ENCODE data around the gene CHAF1A.

CHAF1A gene

DNA sequence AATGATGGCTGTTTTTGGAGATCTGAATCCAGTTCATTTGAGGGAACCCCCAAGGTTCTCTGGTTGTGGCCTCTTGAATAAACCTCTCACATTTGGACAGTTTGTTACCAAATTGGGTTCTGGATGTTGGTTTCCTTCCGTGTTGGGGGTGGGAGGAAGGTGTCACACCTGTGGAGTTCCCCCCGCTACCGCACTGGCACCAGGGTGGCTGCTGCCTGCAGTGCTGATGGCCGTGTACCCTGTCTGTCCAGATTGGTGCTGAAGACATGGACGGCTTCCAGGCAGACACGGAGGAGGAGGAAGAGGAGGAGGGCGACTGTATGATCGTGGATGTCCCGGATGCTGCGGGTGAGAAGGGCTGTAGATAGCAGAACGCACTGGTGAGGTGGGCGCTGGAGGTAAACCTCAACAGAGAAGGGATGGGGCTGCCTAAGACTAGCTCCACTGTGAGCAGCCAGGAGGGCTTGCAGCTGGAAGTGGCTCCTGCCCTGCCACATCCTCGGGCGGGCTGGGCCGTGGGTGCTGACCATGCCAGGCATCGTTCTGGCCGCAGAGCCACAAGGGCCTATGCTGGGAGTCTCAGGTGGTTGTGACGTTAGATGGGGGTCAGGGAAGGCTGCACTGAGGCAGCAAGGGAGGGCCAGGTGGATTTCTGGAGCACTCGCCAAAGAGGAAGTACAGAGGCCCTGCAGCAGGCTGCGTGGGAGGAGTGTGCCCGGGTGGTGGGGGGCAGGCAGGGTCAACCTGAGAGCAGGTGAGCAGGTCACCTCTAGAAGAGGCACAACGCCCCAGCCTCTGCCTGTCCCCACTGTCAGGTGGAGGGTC, 39.8 kb downstream of the CHAF1A start:
- DNase-seq (ENCODE audit: low spot score): no peak

DNA sequence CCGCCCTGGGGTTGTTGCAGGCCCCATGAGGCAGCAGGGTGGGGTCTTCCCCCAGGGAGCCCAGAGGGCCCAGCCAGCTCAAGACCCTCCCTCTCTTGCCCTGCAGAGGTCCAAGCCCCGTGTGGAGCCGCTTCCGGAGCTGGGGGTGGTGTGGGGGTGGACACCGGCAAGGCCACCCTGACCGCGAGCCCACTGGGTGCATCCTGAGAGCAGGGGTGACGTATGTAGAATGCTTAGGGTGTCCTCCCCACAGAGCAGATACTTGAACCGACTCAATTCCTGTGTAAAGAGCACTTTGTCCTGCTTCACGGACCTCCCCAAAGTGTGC, 40.3 kb downstream of the CHAF1A start:
- no peak for DNase-seq (ENCODE audit: low spot score)

DNA sequence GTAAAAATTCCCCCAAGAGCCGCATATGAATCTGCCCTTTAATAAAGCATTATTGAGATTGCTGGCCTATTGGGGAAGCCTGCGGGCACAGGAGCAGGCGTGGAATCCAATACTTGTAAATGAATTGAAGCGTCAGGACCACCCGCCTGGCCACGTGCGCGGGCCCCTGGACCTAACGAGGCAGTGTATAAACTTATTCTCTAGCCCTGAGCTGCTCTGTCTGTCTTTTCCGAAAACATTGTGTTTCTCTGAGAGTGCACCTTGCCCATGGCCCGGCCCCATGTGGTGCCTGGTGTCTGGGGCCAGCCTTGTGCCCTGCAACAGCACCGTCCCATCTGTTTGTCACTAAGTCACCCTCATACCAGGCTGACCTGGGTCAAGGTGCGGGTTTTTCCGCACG, 40.7 kb downstream of the CHAF1A start:
- no peak for DNase-seq (ENCODE audit: low spot score)

DNA sequence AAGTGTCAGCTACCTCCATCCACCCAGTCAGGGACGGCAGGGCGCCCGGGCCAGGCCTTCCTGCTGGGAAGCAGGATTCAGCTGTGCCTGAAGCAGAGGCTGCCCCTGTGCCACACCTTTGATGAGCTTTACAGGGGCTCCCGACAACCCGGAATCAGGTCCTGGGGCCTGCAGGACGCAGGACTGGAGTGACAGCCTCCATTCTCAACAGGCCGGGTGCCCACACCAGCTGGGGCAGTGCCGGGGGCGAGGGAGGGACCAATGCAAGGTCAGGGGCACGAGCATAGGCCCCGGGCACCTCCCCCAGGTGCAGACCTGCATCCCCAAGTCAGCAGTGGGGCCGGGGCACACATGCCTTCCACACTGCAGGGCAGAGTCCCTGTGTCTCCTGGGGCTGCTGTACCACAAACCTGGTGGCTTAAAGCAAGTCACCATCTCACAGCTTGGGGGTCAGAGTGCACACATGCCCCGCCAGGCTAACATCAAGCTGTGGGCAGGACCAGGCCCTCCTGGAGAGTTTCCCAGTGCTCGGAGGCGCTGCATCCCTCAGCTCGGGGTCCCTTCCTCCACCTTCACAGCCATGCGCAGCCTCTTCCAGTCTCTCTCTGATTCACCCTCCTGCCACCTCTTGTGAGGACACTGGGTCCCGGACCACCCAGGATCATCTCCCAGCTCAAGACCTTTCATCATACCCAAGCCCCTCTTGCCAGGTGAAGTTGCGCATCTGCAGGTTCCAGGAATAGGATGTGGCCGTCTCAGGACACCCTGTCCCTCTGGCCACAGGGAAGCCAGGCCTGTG, 41.7 kb downstream of the CHAF1A start:
- no peak for DNase-seq (ENCODE audit: low spot score)

DNA sequence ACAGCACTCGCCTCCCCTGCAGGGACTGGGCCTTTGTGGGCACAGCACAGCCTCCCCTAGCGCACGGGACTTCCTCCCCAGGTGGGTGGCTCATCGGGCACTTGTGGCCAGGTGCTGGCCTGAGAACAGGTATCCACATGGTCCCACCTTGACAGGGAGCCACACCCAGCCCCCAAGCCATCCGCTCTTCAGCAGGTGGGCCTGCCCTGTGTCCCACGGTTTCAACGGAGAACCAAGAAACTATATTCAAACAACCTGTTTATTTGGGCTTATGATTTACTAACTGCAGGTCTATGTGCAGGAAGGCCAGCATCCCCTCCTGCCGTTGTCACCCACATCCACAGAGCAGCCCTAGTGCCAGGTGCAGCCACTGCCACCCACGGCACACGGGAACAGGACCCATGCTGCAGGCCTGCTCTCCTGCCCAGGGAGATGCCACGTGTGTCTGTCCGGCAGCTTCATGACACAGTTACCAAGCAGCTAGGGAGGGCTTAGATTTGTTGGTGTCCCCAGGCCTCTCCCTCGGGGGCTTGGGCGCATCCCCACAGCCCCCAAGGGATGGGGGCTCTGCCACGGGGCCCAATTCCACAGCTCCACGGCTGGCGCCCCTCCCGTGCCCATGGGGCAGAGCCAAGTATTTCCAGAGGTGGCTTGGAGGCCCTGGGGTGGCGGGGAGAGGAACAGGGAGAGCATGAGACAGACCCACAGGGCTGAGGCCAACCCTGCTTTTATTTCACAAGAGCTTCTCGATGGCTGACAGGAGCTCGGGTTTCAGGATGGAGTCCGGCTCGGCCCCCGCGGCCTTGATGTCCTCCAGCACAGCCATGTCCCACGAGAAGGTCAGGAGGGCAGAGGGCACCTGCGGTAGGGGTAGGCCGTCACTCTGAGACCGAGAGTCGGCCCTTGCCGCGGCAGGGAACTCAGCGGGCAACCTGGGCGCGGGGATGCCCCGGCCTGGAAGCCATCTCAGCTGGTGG, 42.6 kb downstream of the CHAF1A start:
- no peak for DNase-seq (ENCODE audit: low spot score)

DNA sequence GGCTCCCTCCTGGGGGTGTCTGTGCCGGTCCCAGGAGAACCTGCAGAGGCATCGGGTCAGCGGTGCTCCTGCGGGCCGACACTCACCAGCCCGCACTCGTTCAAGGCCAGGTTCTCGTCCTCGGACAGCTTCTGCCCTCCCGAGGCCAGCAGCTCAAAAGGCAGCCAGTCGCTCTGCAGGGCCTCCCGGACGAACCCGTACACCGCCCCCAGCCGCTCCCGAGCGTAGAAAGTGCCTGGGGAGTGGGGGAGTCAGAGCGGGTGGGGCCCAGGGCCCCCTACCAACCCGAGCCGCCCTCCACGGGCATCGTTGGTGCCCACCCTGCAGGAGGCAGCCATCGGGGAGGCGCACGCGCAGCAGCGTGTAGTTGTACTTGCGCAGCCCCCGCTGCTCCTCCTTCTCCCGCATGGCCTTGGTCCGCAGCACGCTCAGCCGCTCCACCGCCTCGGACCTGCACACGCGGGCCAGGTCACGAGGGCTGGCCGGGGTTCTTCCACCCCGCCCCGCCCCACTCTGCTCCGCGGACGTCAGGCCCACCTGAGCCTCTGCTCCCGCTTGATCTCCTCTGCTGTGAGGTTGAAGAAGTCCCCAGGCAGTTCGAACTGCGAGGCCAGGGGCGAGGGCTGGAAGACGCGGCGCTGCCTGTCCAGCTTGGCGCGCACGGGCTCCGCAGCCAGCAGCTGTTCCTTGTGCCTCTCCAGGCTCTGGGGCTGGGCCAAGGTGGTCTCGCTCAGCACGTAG, 43.7 kb downstream of the CHAF1A start:
- no peak for DNase-seq (ENCODE audit: low spot score)

DNA sequence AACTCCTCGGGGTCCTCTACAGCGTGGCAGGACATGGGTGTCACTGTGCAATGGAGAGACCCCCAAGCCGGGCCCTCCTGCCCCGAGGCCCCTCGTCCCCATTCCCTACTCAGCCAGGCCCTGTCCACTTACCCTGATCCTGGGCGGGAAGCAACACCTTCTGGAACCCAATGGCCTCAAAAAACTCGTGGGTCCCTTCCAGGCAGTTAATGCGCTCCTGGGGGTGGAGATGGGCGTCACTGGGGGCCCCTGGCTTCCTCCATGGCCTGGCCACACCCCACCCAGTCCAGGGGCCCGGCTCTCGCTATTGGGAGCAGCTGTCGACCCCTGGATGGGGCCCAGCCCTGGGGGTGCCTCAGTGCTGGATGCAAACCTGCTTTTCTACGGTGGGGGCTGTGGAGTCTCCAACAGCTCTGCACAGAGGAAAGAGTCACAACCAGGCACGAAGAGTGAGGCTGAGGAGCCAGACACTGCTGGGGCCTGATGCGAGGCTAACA, 44.3 kb downstream of the CHAF1A start:
- DNase-seq (ENCODE audit: low spot score): no peak

DNA sequence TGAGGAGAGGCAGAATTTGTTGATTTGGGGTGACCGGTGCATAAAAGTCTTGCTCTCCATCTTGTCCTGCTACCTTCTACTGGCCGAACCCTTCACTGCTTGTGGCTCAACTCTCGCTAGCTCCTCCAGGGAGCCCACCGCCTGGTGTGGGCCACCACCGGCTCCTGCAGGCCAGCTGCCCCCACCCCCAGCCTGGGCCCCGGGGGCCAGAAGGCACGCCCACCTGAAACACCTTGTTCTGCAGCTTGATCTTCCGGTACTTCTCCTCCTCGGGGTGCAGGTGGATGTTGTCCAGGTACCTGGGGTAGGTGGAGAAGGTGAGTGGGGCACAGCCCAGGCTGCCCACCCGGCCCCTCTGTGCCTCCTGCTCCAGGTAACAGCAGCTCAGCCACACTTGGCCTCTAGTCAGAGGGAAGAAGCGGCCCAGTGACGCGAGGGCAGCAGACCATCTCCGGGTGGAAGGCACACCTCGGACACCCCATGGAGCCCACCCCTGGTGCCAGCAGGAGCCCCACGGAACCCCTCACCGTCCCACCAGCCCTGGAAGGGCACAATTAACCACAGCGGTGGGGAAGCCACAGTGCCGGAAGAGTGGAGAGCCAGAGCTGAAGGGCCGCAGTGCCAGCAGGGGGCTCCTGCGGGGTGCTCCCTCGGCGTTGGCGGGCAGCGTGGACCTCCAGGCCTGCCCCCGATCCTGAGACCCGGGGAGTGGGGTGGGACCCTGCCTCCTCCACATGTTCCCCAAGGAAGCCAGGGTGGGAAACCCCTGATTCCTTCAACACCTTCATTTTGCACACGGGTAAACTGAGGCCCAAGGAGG, 45.1 kb downstream of the CHAF1A start:
- no peak for DNase-seq (ENCODE audit: low spot score)

DNA sequence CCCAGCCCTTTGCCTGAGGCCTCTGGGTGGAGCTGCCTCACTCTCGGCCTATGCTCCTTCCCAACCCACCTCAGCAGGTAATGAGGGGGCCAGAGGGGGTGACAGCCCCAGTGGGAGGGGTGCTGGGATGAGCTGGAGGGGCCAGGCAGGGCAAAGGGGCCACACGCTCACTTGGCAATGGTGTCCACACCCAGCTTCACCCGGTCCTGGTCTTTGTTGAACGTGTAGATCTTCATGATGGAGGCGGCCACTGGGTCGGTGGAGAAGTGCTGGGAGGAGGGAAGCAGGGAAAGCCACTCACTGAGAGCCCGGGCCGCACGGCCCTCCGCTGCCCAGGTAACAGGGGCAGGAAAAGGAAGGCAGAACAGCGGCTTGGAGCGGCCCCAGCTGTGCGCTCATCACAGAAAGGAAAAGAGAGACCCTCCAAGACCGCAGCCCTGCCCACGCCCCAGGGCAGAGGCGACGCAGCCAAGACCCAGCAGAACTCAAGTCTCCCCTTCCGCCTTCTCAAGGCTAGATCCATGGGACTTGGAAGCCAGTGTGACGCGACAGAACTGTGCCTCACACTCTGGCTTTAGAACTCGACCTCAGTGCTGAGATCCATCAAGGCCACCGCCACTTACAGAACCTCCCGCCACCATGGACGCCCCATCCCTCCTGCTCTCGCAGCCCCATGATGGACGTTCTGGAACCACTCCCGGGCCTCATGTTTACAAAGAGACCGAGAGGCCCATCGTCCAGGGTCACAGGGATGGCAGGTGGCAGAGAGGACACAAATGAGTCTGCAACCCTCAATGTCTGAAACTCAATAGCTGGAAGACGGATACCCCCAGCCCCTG, 45.9 kb downstream of the CHAF1A start:
- DNase-seq (ENCODE audit: low spot score): no peak

DNA sequence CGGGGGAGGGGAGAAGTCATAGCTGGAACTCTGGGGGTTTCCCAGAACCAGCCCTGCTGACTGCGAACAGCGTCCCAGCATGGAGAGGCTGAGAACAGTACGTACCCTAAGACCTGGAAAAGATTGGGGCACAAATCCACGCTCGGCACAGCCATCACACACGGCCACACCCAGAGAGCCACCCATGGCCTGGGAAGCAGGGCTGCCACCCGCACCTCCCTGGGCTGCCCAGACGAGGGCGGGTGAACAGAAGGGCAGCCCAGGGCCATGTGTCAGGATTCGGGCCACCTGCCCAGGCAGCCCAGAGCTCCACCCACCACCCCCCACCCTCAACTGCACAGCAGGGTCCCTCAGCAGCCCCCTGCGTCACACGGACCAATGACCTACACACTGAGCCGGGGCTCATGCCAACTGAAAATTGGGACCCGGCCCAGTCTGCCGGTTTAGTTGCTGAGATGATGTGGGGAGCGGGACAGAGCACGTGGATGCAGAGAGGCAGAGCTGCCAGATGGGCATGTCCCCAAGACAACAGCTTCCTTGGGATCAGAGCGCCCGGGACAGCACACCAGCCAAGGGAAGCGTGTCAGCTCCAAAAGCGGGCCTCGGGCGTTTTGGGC, 46.7 kb downstream of the CHAF1A start:
- DNase-seq (ENCODE audit: low spot score): peak; percentile 19

DNA sequence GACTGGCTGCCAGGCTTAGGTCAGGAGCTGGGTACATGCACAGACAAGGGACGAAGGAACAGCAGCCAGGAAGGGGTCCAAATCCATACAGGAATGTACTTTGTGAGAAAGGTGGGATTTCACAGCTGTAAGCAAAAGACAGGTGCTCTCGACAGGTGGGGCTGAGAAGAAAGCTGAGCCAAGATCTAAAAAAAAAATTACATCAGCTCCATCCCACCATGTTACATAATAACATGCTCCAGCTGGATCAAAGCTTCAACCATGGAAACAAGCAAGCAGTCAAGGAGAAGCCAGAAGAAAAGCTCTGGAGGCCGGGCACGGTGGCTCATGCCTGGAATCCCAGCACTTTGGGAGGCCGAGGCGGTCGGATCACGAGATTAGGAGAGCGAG, 47.2 kb downstream of the CHAF1A start:
- DNase-seq (ENCODE audit: low spot score): no peak

DNA sequence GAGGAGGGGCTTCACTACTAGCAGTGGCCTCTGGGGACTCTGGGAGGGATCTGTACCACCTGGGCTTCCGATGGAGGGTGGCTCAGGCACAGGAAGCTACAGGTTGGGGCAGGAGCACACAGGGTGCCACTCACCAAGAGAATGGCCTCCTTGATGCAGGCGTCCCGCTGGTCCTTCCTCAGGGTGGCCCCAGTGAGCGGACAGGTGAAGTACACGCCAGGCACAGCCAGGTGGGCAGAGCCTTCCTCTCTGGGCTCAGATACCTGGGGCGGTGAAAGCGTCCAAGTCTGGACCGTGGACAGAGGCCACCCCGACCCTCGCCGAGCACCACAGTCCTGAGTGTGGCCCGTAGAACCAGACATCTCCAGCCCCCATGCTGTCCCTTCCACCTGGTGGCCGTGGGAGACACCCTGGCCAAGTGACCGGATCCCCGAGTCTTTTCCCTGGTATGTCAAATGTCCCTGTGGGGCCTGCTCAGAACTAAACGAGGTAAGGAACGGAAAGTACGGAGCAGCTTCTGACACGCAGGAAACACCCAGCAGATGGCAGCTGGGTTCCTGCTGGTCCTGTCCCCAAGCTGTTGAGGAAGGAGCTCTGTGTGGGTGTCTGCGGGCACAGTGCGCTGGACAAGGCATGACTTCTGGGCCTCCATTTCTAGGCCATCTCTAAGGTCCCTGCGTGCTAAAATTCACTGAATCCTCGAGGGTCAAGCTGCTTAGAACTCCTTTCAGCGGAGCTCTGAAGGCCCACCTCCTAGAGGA, 50.0 kb downstream of the CHAF1A start:
- no peak for DNase-seq (ENCODE audit: low spot score)

DNA sequence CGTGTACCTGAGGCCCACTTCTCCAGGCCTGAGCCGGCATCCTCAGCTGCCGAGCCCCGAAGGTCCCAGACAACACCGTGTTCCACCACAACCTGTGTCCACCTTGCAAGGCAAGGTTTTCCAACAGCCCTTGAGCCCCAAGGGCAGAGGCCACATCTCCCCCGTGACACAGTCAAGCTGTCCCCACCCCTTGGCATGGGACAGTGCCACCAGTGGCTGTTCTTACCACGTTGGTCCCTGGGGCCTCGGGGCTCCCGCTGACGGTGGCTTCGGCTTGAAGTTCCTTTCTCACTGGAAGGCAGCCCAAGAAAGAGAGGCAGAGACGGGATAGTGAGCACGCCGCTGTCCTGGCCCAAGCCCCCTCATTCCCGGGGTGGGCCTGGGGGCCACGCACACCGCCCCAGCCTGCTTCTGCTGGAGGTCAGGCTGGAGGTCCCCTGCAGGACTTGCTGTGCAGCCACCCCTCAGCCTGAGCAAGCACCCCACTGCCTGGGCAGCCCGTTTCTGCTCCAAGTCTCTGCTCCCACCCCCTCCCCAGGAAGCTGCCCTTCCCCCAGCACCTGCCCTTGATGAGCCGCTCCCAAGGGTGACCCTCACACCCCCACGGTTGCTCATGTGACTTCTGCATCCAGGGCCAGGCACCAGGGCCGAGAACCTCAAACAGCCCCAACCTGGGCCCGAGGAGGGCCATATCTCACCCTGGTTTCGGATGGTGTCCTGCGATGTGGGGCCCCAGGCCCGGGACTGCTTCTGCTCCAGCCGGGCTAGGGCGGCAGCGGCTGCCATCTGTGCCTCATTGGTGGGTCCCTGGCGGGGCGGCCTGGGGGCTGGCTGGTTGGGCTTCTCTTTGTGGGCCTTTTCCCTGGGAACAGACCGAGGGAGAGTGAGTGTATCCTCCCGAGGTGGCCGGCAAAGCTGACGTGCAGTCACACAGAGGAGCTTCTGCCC, 51.1 kb downstream of the CHAF1A start:
- no peak for DNase-seq (ENCODE audit: low spot score)

DNA sequence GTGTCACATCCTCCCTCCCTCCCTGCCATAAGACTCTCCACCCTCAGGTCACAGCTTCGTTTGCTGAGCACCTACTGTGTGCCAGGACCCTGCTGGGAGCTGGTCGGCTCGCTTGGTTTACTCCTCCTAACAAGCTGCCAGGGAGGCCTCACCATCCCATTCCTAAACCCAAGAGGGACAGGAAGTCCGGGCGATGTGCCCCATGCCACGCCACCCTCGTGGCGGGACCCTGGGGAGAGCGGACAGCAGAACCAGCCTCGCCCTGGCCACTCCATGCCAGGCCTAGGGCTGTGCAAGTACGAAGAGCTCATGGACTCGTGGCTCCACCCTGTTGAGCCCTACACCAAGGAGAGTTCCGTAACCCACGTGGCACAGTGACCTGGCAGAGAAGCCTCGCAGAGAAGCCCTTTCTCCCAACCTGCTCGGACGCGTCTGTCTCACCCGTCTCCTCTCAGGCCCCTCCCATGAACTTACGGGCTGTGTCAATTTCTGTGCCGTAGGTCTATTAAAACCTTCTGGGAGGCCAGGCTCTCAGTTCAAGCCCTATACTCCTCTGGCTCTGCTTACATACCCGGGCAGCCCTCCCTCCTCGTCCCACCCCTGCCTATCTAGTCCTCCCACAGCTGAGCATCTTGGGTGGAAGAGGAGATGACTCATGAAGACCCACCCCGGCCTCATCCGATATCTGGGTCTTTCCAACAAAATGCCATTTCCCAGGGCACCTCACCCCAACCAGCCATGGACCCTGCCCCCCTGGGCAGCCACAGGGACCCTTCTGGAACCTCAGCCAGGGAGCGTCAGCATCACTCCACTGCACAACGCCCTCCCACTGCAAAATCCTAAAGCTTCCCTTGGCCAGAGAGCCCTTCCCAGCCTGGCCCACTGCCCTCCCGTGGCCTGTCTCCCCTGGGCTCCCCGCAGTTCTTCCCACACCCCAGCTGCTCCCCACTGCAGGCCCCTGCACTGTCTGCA, 52.6 kb downstream of the CHAF1A start:
- DNase-seq (ENCODE audit: low spot score): peak; percentile 95

DNA sequence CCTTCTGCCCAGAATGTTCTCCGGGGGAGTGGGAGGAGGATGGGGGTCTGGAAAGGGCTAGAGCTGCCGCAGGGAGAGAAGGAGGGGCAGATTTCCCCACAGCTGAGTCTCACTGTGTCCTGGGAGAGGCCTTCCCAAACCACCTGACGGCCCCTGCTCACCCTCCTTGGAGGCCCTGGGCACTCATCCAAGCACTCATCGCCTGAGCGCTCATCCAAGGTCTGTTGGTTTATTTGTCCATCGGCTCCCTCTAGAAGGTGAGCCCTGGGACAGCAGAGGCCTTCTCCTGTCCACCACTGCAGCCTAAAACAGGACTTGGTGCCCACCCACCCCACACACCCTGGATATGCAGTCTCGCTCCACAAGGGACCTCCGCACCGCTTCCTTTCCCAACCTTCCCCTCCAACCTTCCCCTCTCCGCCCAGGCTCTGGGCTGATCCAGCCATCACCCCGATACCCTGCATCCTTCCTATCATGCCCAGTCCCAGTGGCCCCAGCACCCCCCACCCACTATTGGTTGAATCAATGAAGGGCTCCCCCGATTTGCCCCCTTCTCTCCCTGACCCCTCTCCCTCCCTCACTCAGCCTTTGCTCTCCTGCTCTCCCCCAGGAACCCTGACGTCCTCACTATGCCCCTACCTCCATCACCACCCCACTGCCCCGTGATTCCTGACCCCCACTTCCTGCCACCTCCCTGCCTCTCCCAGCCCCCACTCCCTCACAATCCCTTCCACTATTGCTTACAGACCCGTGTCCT, 53.5 kb downstream of the CHAF1A start:
- peak; percentile 72 for DNase-seq (ENCODE audit: low spot score)
